OCI-LY7 (cell line): ENCODE results near the gene OR2W3. TPM values are rescaled to one million over a fixed set of nuclear protein-coding genes. Genes with fewer than 3 reads are reported as not detected.

Experiments used
- BruUV-seq: library from RNA; stranded (reverse); fragments of 400-500 nt; replicated peaks from 2 replicates; lab custom pipeline; 2021; lab: Mats Ljungman, UMichigan
- CTCF ChIA-PET: fragments of 300-600 bp; sonication (Branson Sonifier 250); formaldehyde crosslinking; loops from one replicate; lab custom pipeline; 2022; ENCODE audit warnings: antibody characterized with exemption; ENCODE audit not compliant: unreplicated experiment; lab: Charles Lee
- POLR2A ChIA-PET: fragments of 300-600 bp; sonication (Branson Sonifier 250); formaldehyde crosslinking; loops from one replicate; lab custom pipeline; 2022; ENCODE audit warnings: antibody characterized with exemption; lab: Charles Lee
- DNase-seq: peaks from one replicate; pipeline ENCODE4 v3.0.0-alpha.2; 2015; ENCODE audit warnings: low spot score
- H2AFZ ChIP-seq: fragments of 200-600 bp; sonication (generic), shearing (Covaris generic); 2 replicates; pipeline ENCODE4 v1.6.1; 2014; ENCODE audit warnings: mild to moderate bottlenecking, antibody characterized with exemption, low read length, moderate library complexity
- H3K27ac ChIP-seq: fragments of 200-600 bp; sonication (generic); 2 replicates; pipeline ENCODE4 v1.5.1; 2014; ENCODE audit warnings: mixed run types, low read depth, mild to moderate bottlenecking, moderate library complexity, low read length, inconsistent platforms; ENCODE audit not compliant: poor library complexity, severe bottlenecking
- H3K36me3 ChIP-seq: fragments of 200-600 bp; sonication (generic); 2 replicates; pipeline ENCODE4 v1.6.1; 2014; ENCODE audit warnings: mild to moderate bottlenecking, antibody characterized with exemption, low read length, moderate library complexity, mixed read lengths; ENCODE audit not compliant: insufficient read depth
- H3K4me1 ChIP-seq: fragments of 200-600 bp; sonication (generic); 2 replicates; pipeline ENCODE4 v1.5.1; 2014; ENCODE audit warnings: mild to moderate bottlenecking, low read length; ENCODE audit not compliant: insufficient read depth, poor library complexity, severe bottlenecking
- H3K4me2 ChIP-seq: fragments of 200-600 bp; sonication (generic); 2 replicates; pipeline ENCODE4 v1.6.1; 2014; ENCODE audit warnings: mild to moderate bottlenecking, low read length
- H3K4me3 ChIP-seq: fragments of 200-600 bp; sonication (generic); 2 replicates; pipeline ENCODE4 v1.5.1; 2014; ENCODE audit warnings: mild to moderate bottlenecking, low read depth, low read length; ENCODE audit not compliant: poor library complexity, severe bottlenecking
- H3K79me2 ChIP-seq: fragments of 200-600 bp; sonication (generic); 2 replicates; pipeline ENCODE4 v1.6.1; 2016; ENCODE audit warnings: low read depth, mild to moderate bottlenecking, low read length, moderate library complexity, mixed read lengths; ENCODE audit not compliant: insufficient read depth
- H3K9me2 ChIP-seq: fragments of 200-600 bp; sonication (generic); 2 replicates; pipeline ENCODE4 v1.6.1; 2016; ENCODE audit warnings: mild to moderate bottlenecking, low read length, mixed read lengths; ENCODE audit not compliant: insufficient read depth
- H3K9me3 ChIP-seq: fragments of 200-600 bp; sonication (generic); 2 replicates; pipeline ENCODE4 v1.6.1; 2014; ENCODE audit warnings: mild to moderate bottlenecking, mixed run types, low read length, mixed read lengths
- H4K20me1 ChIP-seq: fragments of 200-600 bp; sonication (generic); 2 replicates; pipeline ENCODE4 v1.6.1; 2014; ENCODE audit warnings: mild to moderate bottlenecking, antibody characterized with exemption, low read length, moderate library complexity, mixed read lengths; ENCODE audit not compliant: insufficient read depth
- EZH2phosphoT487 ChIP-seq: fragments of 200-600 bp; sonication (generic); IDR thresholded peaks from 2 replicates; pipeline ENCODE4 v1.6.1; 2018; ENCODE audit warnings: low read depth, borderline replicate concordance, mild to moderate bottlenecking, mixed run types, antibody characterized with exemption, low read length, moderate library complexity, mixed read lengths
- intact Hi-C: fragments of 100-400 bp; cut with micrococcal nuclease; formaldehyde crosslinking; loops from one replicate; pipeline ENCODE4 v1.10.0; 2022; ENCODE audit not compliant: unreplicated experiment
- total RNA-seq, 2 experiments: library from RNA; depleted of rRNA in 1 of 2; stranded (reverse); fragments of >200 nt in 1 of 2; shearing (Covaris generic) in 1 of 2; gene quantifications; 2 replicates each; pipeline ENCODE4 v1.2.3, GENCODE V29; 2014 to 2022
- TF ChIP-seq, protein P1 (sequence below): fragments of 200-600 bp; sonication (generic); conservative IDR thresholded peaks from 2 replicates; pipeline ENCODE4 v1.5.1; 2014; ENCODE audit warnings: mild to moderate bottlenecking, antibody characterized with exemption, low read length, moderate library complexity, mixed read lengths

Gene OR2W3
- total RNA-seq, 2 experiments from 2014 or later = not detected

GRCh38 chr1:247914941-247915662 is 19.7 kb downstream of the OR2W3 start:
- intact Hi-C loops = no loop called here
- CTCF ChIA-PET = no interaction called here
- no TSS peak for BruUV-seq

GRCh38 chr1:247919952-247920351 is 24.6 kb downstream of the OR2W3 start, which contains the start of gene OR2T8:
TSS of gene OR2T8 (plus strand) at chr1:247920252. CDS start at chr1:247921018, 766 bp downstream.
- Histone ChIP-seq H2AFZ (no peak within 1 kb of the TSS), H3K4me2 (no peak within 1 kb of the TSS), H3K27ac (no peak within 1 kb of the TSS), H3K9me2 (no peaks in the 10 kb centered on the region), H3K36me3 (no peaks in the 10 kb centered on the region), H3K9me3 (no peaks in the 10 kb centered on the region), H3K4me3 (no peak within 1 kb of the TSS), H4K20me1 (no peaks in the 10 kb centered on the region), H3K4me1 (no peaks in the 10 kb centered on the region), H3K79me2 (no peaks in the 10 kb centered on the region)
- DNase-seq = no peak
- no TSS peak for BruUV-seq
- intact Hi-C loops = no loop called here
- TF ChIP-seq EZH2phosphoT487 = no peak
- TF ChIP-seq, protein P1, sequence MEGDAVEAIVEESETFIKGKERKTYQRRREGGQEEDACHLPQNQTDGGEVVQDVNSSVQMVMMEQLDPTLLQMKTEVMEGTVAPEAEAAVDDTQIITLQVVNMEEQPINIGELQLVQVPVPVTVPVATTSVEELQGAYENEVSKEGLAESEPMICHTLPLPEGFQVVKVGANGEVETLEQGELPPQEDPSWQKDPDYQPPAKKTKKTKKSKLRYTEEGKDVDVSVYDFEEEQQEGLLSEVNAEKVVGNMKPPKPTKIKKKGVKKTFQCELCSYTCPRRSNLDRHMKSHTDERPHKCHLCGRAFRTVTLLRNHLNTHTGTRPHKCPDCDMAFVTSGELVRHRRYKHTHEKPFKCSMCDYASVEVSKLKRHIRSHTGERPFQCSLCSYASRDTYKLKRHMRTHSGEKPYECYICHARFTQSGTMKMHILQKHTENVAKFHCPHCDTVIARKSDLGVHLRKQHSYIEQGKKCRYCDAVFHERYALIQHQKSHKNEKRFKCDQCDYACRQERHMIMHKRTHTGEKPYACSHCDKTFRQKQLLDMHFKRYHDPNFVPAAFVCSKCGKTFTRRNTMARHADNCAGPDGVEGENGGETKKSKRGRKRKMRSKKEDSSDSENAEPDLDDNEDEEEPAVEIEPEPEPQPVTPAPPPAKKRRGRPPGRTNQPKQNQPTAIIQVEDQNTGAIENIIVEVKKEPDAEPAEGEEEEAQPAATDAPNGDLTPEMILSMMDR = no peak
- ChIA-PET POLR2A (no interaction called here), CTCF (no interaction called here)

More at GRCh38 chr1:247914941-247915662, 19.7 kb downstream of the OR2W3 start:
- TF ChIP-seq, protein P1 = no peak
- TF ChIP-seq EZH2phosphoT487 = no peak
- H3K4me3 ChIP-seq = no peak overlapping the region
- no peaks in the 10 kb centered on the region for H3K9me2 ChIP-seq
- no peak overlapping the region for H3K4me2 ChIP-seq
- no peak for DNase-seq
- no peaks in the 10 kb centered on the region for H3K79me2 ChIP-seq
- H4K20me1 ChIP-seq = no peaks in the 10 kb centered on the region
- H2AFZ ChIP-seq = no peak overlapping the region
- H3K27ac ChIP-seq = no peak overlapping the region
- no peaks in the 10 kb centered on the region for H3K9me3 ChIP-seq
- POLR2A ChIA-PET = no interaction called here
- no peaks in the 10 kb centered on the region for H3K4me1 ChIP-seq
- no peaks in the 10 kb centered on the region for H3K36me3 ChIP-seq

DNA sequence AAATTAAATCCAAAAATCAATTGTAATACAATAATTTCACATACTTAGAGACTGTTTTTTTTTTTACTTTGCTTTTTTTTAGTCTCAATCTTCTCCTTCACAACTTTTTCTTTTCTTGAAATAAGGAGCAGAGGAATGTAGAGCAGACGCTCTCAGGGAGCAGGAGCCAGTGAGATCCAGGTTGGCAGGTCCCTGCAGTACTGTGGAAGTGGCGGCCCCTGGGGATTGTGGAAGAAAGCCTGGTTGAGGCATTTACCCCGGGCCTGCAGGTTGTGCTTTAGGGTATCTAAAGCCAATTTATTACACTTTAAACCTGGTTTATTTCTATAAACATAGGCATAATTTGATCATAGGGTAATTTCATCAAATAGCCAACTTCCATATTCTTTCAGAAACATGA is 28.6 kb downstream of the OR2W3 start:
- no peaks in the 10 kb centered on the region for H3K36me3 ChIP-seq
- H3K9me3 ChIP-seq = no peaks in the 10 kb centered on the region
- intact Hi-C loops = no loop called here
- H3K27ac ChIP-seq = no peak overlapping the region
- CTCF ChIA-PET = no interaction called here
- no TSS peak for BruUV-seq
- no peaks in the 10 kb centered on the region for H3K79me2 ChIP-seq
- TF ChIP-seq, protein P1 = no peak
- no peaks in the 10 kb centered on the region for H4K20me1 ChIP-seq
- no peaks in the 10 kb centered on the region for H3K4me1 ChIP-seq
- no peak overlapping the region for H3K4me3 ChIP-seq
- DNase-seq = no peak
- POLR2A ChIA-PET = no interaction called here
- no peaks in the 10 kb centered on the region for H3K9me2 ChIP-seq
- no peak overlapping the region for H3K4me2 ChIP-seq
- H2AFZ ChIP-seq = no peak overlapping the region
